Glutamatergic neuron (in vitro differentiated cells): Measurements from ENCODE around the gene RNU11. TPM values are rescaled to one million over a fixed set of nuclear protein-coding genes. Genes with fewer than 3 reads are reported as not detected.
"Not testable (repeated sequence)": the region's sequence is repeated elsewhere in the genome, so short reads cannot be mapped to it uniquely, and the experiment has no call there.

Experiments used
- DNase-seq: peaks from one replicate; pipeline ENCODE4 v3.0.0; 2022
- H3K27ac Mint-ChIP-seq: one replicate; pipeline ENCODE4 v1.8.0; 2020; ENCODE audit warnings: mild to moderate bottlenecking, mixed read lengths, inconsistent platforms; ENCODE audit not compliant: unreplicated experiment
- H3K27me3 Mint-ChIP-seq: one replicate; pipeline ENCODE4 v1.8.0; 2020; ENCODE audit warnings: mild to moderate bottlenecking, moderate library complexity, mixed read lengths, inconsistent platforms; ENCODE audit not compliant: unreplicated experiment
- H3K36me3 Mint-ChIP-seq: one replicate; pipeline ENCODE4 v1.8.0; 2020; ENCODE audit warnings: mild to moderate bottlenecking, mixed read lengths, inconsistent platforms; ENCODE audit not compliant: unreplicated experiment
- H3K4me1 Mint-ChIP-seq: one replicate; pipeline ENCODE4 v1.8.0; 2020; ENCODE audit warnings: mild to moderate bottlenecking, low read depth, mixed read lengths, inconsistent platforms; ENCODE audit not compliant: unreplicated experiment
- H3K4me3 Mint-ChIP-seq: one replicate; pipeline ENCODE4 v1.8.0; 2020; ENCODE audit warnings: mild to moderate bottlenecking, mixed read lengths, inconsistent platforms; ENCODE audit not compliant: unreplicated experiment
- H3K9me3 Mint-ChIP-seq: one replicate; pipeline ENCODE4 v1.8.0; 2020; ENCODE audit warnings: mild to moderate bottlenecking, moderate library complexity, mixed read lengths, inconsistent platforms; ENCODE audit not compliant: unreplicated experiment
- CTCF ChIP-seq: fragments of 200-600 bp; sonication (generic); IDR thresholded peaks from one replicate; pipeline ENCODE4 v1.5.0; 2021; ENCODE audit not compliant: partially characterized antibody, unreplicated experiment
- total RNA-seq: library from RNA; stranded (reverse); fragmentation: NEBNext Ultra II Directional; extraction: Animal tissue kit (Norgen Biotek cat#: 25700); gene quantifications from one replicate; pipeline ENCODE4 v1.2.1, GENCODE V29; 2021; ENCODE audit not compliant: unreplicated experiment

Gene RNU11
- total RNA-seq, 1 donor from 2014 or later, result not detected

- Mint-ChIP-seq H3K9me3 (peaks cover 8% of the 10 kb centered on the region), H3K27me3 (peaks cover 7% of the 10 kb centered on the region), H3K36me3 (no peaks in the 10 kb centered on the region), H3K4me3 (no peak overlapping the region), H3K27ac (no peak overlapping the region), H3K4me1 (peaks cover 5% of the 10 kb centered on the region)
- DNase-seq, result no peak
- no peak for TF ChIP-seq CTCF
These were observed 22.9 kb downstream of the RNU11 start for GRCh38 chr1:28671254-28671780.

- not testable (repeated sequence) for H3K27ac Mint-ChIP-seq, H3K9me3 Mint-ChIP-seq, H3K27me3 Mint-ChIP-seq, H3K36me3 Mint-ChIP-seq, H3K4me1 Mint-ChIP-seq, DNase-seq, H3K4me3 Mint-ChIP-seq
These were observed 24.6 kb downstream of the RNU11 start for GRCh38 chr1:28672971-28673370.

GRCh38 chr1:28675924-28676257, 27.5 kb downstream of the RNU11 start:
- H3K9me3 Mint-ChIP-seq, result no peaks in the 10 kb centered on the region
- no peak for TF ChIP-seq CTCF
- DNase-seq, result no peak
- H3K27me3 Mint-ChIP-seq, result no peaks in the 10 kb centered on the region
- no peaks in the 10 kb centered on the region for H3K4me1 Mint-ChIP-seq
- H3K36me3 Mint-ChIP-seq, result no peaks in the 10 kb centered on the region
- peak overlapping the region; percentile 84 for H3K27ac Mint-ChIP-seq
- H3K4me3 Mint-ChIP-seq, result no peak overlapping the region

GRCh38 chr1:28680151-28680550, 31.8 kb downstream of the RNU11 start:
- no peak overlapping the region for H3K27ac Mint-ChIP-seq
- DNase-seq, result no peak
- H3K4me3 Mint-ChIP-seq, result no peak overlapping the region
- no peaks in the 10 kb centered on the region for H3K36me3 Mint-ChIP-seq
- no peaks in the 10 kb centered on the region for H3K9me3 Mint-ChIP-seq
- peaks cover 2% of the 10 kb centered on the region for H3K27me3 Mint-ChIP-seq
- no peaks in the 10 kb centered on the region for H3K4me1 Mint-ChIP-seq
- no peak for TF ChIP-seq CTCF

- no peaks in the 10 kb centered on the region for H3K36me3 Mint-ChIP-seq
These were observed 34.4 kb downstream of the RNU11 start for GRCh38 chr1:28682840-28683239.

More at GRCh38 chr1:28682840-28683239, 34.4 kb downstream of the RNU11 start:
- H3K4me3 Mint-ChIP-seq, result no peak overlapping the region
- H3K9me3 Mint-ChIP-seq, result no peaks in the 10 kb centered on the region
- H3K27ac Mint-ChIP-seq, result no peak overlapping the region
- DNase-seq, result no peak
- no peak for TF ChIP-seq CTCF
- no peaks in the 10 kb centered on the region for H3K4me1 Mint-ChIP-seq
- peaks cover 2% of the 10 kb centered on the region for H3K27me3 Mint-ChIP-seq
